Retina (tissue), 1 donor: Measurements from ENCODE around the gene C1RL.

ENCODE experiments used
- DNase-seq: peaks from one replicate; pipeline ENCODE4 v3.0.0-alpha.2; 2016

C1RL gene

GRCh38 chr12:7091171-7091570 is 17.8 kb downstream of the C1RL start:
- DNase-seq = no peak

- DNase-seq = peak; percentile 21
These were observed 18.6 kb downstream of the C1RL start for GRCh38 chr12:7090222-7090998.

- DNase-seq = no peak
These were observed 19.7 kb downstream of the C1RL start for GRCh38 chr12:7089196-7089871.

GRCh38 chr12:7083125-7083524 is 25.9 kb downstream of the C1RL start:
- no peak for DNase-seq

- DNase-seq = no peak
These were observed 28.0 kb downstream of the C1RL start for GRCh38 chr12:7081037-7081436.

- no peak for DNase-seq
These were observed 29.2 kb downstream of the C1RL start for GRCh38 chr12:7079826-7080125.

- no peak for DNase-seq
These were observed 30.9 kb downstream of the C1RL start for GRCh38 chr12:7078163-7078562.

GRCh38 chr12:7076493-7076892 is 32.5 kb downstream of the C1RL start:
- DNase-seq = no peak

- DNase-seq = no peak
These were observed 33.1 kb downstream of the C1RL start for GRCh38 chr12:7075939-7076338.

- DNase-seq = no peak
These were observed 33.5 kb downstream of the C1RL start for GRCh38 chr12:7075518-7075917.

- no peak for DNase-seq
These were observed 35.1 kb downstream of the C1RL start for GRCh38 chr12:7073946-7074345.

- no peak for DNase-seq
These were observed 36.5 kb downstream of the C1RL start for GRCh38 chr12:7072554-7072953.

GRCh38 chr12:7072035-7072434 is 37.0 kb downstream of the C1RL start:
- DNase-seq = no peak

GRCh38 chr12:7069386-7069785 is 39.6 kb downstream of the C1RL start:
- no peak for DNase-seq

- DNase-seq = no peak
These were observed 40.0 kb downstream of the C1RL start for GRCh38 chr12:7068994-7069346.

- DNase-seq = peak; percentile 24
These were observed 40.6 kb downstream of the C1RL start for GRCh38 chr12:7068240-7068993.

- no peak for DNase-seq
These were observed 41.9 kb downstream of the C1RL start for GRCh38 chr12:7067096-7067495.

- DNase-seq = no peak
These were observed 42.4 kb downstream of the C1RL start for GRCh38 chr12:7066596-7066995.

- no peak for DNase-seq
These were observed 43.9 kb downstream of the C1RL start for GRCh38 chr12:7065073-7065623.

- no peak for DNase-seq
These were observed 44.5 kb downstream of the C1RL start for GRCh38 chr12:7064516-7064915.

GRCh38 chr12:7061596-7061995 is 47.4 kb downstream of the C1RL start:
- no peak for DNase-seq

GRCh38 chr12:7061138-7061537 is 47.9 kb downstream of the C1RL start:
- no peak for DNase-seq

- peak; percentile 52 for DNase-seq
These were observed 48.6 kb downstream of the C1RL start, which contains the start of gene C1S for GRCh38 chr12:7060353-7060954. C1S (plus strand) TSS chr12:7060718; CDS start chr12:7061913, 1,195 bp downstream.
